CD14-positive monocyte (primary cell): ENCODE results near the gene NFATC1. TPM values are rescaled to one million over a fixed set of nuclear protein-coding genes. Genes with fewer than 3 reads are reported as not detected.

Experiments used
- DNase-seq, 3 donors: peaks; one replicate each; pipeline ENCODE4 v3.0.0-alpha.2; 2011 to 2022
- H2AFZ ChIP-seq: 2 replicates; pipeline ENCODE4 v1.6.0; 2012; ENCODE audit warnings: mild to moderate bottlenecking, low read depth, low read length, inconsistent platforms; ENCODE audit not compliant: insufficient read depth, poor library complexity, severe bottlenecking
- H3K27ac ChIP-seq, 2 donors: 1 replicate in 1 of 2; 2 replicates in 1 of 2; pipeline ENCODE4 v1.5.1; 2012 to 2013; ENCODE audit warnings: low read length in 2 of 2, control low read depth in 1 of 2, inconsistent platforms in 1 of 2, low read depth in 1 of 2, mild to moderate bottlenecking in 1 of 2
- H3K27me3 ChIP-seq, 2 donors: one replicate each; pipeline versions ENCODE4 v1.6.0 to v1.6.1; 2011 to 2013; ENCODE audit warnings: low read length in 2 of 2; ENCODE audit not compliant: control insufficient read depth in 2 of 2, insufficient read depth in 2 of 2
- H3K36me3 ChIP-seq, 2 donors: replicated peaks in 1 of 2; 1 replicate in 1 of 2; 2 replicates in 1 of 2; pipeline versions ENCODE4 v1.5.1 to v1.6.1; 2012 to 2013; ENCODE audit warnings: low read length in 2 of 2, control low read depth in 1 of 2, inconsistent platforms in 1 of 2, mild to moderate bottlenecking in 1 of 2; ENCODE audit not compliant: insufficient read depth in 2 of 2, control insufficient read depth in 1 of 2
- H3K4me1 ChIP-seq, 2 donors: 1 replicate in 1 of 2; 2 replicates in 1 of 2; pipeline versions ENCODE4 v1.5.1 to v1.6.1; 2012 to 2013; ENCODE audit warnings: low read length in 2 of 2, control low read depth in 1 of 2, inconsistent platforms in 1 of 2, mild to moderate bottlenecking in 1 of 2, moderate library complexity in 1 of 2; ENCODE audit not compliant: insufficient read depth in 2 of 2, control insufficient read depth in 1 of 2
- H3K4me2 ChIP-seq: replicated peaks from 2 replicates; pipeline ENCODE3; 2012; ENCODE audit warnings: low read length, moderate library complexity, mild to moderate bottlenecking; ENCODE audit not compliant: poor library complexity, severe bottlenecking; ENCODE audit errors: extremely low read depth
- H3K4me3 ChIP-seq, 3 experiments: fragments of 200-600 bp in 1 of 3; sonication (generic) in 1 of 3; replicated peaks in 1 of 3; 1 replicate in 2 of 3; 2 replicates in 1 of 3; pipeline ENCODE4 v1.5.1; 2011 to 2013; ENCODE audit warnings: low read length in 3 of 3, mild to moderate bottlenecking in 3 of 3, control low read depth in 2 of 3, low read depth in 2 of 3, inconsistent platforms in 1 of 3, moderate library complexity in 1 of 3
- H3K79me2 ChIP-seq: 2 replicates; pipeline ENCODE4 v1.6.0; 2012; ENCODE audit warnings: mild to moderate bottlenecking, control low read depth, inconsistent platforms, low read length, moderate library complexity; ENCODE audit not compliant: insufficient read depth
- H3K9ac ChIP-seq: 2 replicates; pipeline ENCODE4 v1.6.0; 2017; ENCODE audit warnings: low read length, mild to moderate bottlenecking; ENCODE audit not compliant: insufficient read depth, poor library complexity, severe bottlenecking
- H3K9me3 ChIP-seq, 2 donors: replicated peaks in 1 of 2; 1 replicate in 1 of 2; 2 replicates in 1 of 2; pipeline versions ENCODE4 v1.5.1 to v1.6.1; 2012 to 2013; ENCODE audit warnings: low read length in 2 of 2, control low read depth in 1 of 2; ENCODE audit not compliant: control insufficient read depth in 1 of 2, insufficient read depth in 1 of 2
- H4K20me1 ChIP-seq: 2 replicates; pipeline ENCODE4 v1.6.0; 2012; ENCODE audit warnings: mild to moderate bottlenecking, low read length, control low read depth, moderate library complexity; ENCODE audit not compliant: insufficient read depth
- H3K27ac Mint-ChIP-seq, 7 donors: one replicate each; pipeline ENCODE4 v1.8.0; 2020; ENCODE audit warnings: mild to moderate bottlenecking in 7 of 7, mixed read lengths in 7 of 7, moderate library complexity in 6 of 7, inconsistent platforms in 2 of 7
- H3K27me3 Mint-ChIP-seq, 3 donors: one replicate each; pipeline ENCODE4 v1.8.0; 2021 to 2022; ENCODE audit warnings: low read depth in 3 of 3, mild to moderate bottlenecking in 3 of 3, mixed read lengths in 3 of 3, moderate library complexity in 3 of 3, inconsistent platforms in 1 of 3
- H3K36me3 Mint-ChIP-seq, 2 donors: one replicate each; pipeline ENCODE4 v1.8.0; 2020; ENCODE audit warnings: mixed read lengths in 2 of 2, inconsistent platforms in 1 of 2, mild to moderate bottlenecking in 1 of 2
- H3K4me1 Mint-ChIP-seq: one replicate; pipeline ENCODE4 v1.8.0; 2020; ENCODE audit warnings: mild to moderate bottlenecking, mixed read lengths
- H3K4me3 Mint-ChIP-seq, 2 donors: one replicate each; pipeline ENCODE4 v1.8.0; 2020; ENCODE audit warnings: mild to moderate bottlenecking in 2 of 2, mixed read lengths in 2 of 2, moderate library complexity in 1 of 2
- H3K9me3 Mint-ChIP-seq, 7 donors: one replicate each; pipeline ENCODE4 v1.8.0; 2020 to 2022; ENCODE audit warnings: mixed read lengths in 7 of 7, mild to moderate bottlenecking in 6 of 7, moderate library complexity in 6 of 7, inconsistent platforms in 2 of 7
- CTCF ChIP-seq: fragments of 200-600 bp; IDR thresholded peaks from one replicate; pipeline ENCODE4 v1.8.0; 2022; ENCODE audit warnings: antibody characterized with exemption, mild to moderate bottlenecking
- WGBS: methylation state at CpG from one replicate; pipeline ENCODE4 v1.1.5; 2013; ENCODE audit warnings: missing lambda C conversion rate; ENCODE audit not compliant: insufficient coverage; 5-methylcytosine and 5-hydroxymethylcytosine counted together
- intact Hi-C, 2 donors: fragments of 100-400 bp; cut with micrococcal nuclease; formaldehyde crosslinking; loops; one replicate each; pipeline versions ENCODE4 v1.15.0 to v1.15.1; 2023
- polyA plus RNA-seq, 3 donors: library from polyadenylated mRNA; depleted of rRNA in 1 of 3; unstranded in 2 of 3; stranded (reverse) in 1 of 3; fragments of 300-500 nt in 2 of 3; fragments of >200 nt in 1 of 3; fragmentation: Illumina TruSeq in 2 of 3; gene quantifications; 1 replicate in 2 of 3; 2 replicates in 1 of 3; pipeline ENCODE4 v1.2.3, GENCODE V29; 2012 to 2021
- small RNA-seq: library from RNA; depleted of rRNA; stranded (forward); fragments of <200 nt; gene quantifications from one replicate; pipeline ENCODE3, GENCODE V24; 2012; ENCODE audit warnings: low read depth; ENCODE audit not compliant: insufficient read length

Gene NFATC1
- polyA plus RNA-seq, 3 donors = 7.8 to 10.7 (median 8.3) TPM

- Mint-ChIP-seq H3K4me3 (no peak overlapping the region), H3K4me1 (peaks cover 6% of the 10 kb centered on the region), H3K36me3 (no peaks in the 10 kb centered on the region), H3K27ac (no peak overlapping the region), H3K9me3 (peaks cover 2 to 13% (median 3%) of the 10 kb centered on the region in 7 donors), H3K27me3 (peaks cover 2 to 9% (median 3%) of the 10 kb centered on the region in 3 donors)
- H3K27me3 ChIP-seq = no peaks in the 10 kb centered on the region
- H4K20me1 ChIP-seq = no peaks in the 10 kb centered on the region
- intact Hi-C loops = no loop called here
- no peak overlapping the region for H3K9ac ChIP-seq
- H2AFZ ChIP-seq = no peak overlapping the region
- no peak overlapping the region for H3K4me3 ChIP-seq
- peaks cover 16 to 20% of the 10 kb centered on the region in 2 donors for H3K9me3 ChIP-seq
- H3K79me2 ChIP-seq = no peaks in the 10 kb centered on the region
- WGBS = 92% methylated on average over 27 of the region's 27 CpGs
- no peaks in the 10 kb centered on the region for H3K36me3 ChIP-seq
- H3K4me1 ChIP-seq = no peaks in the 10 kb centered on the region
- TF ChIP-seq CTCF = no peak
- DNase-seq = no peak
- H3K4me2 ChIP-seq = no peak overlapping the region
- H3K27ac ChIP-seq = no peak overlapping the region
These were observed 182.9 kb downstream of the NFATC1 start for GRCh38 chr18:79578396-79579260.

Small RNA genes lying within 50 kb of the gene (small RNA-seq; reads per million reads assigned to genes)
- gene AC018445.2 = not detected
